GM12878 (cell line): ENCODE data around the gene SLC9A3. TPM values are rescaled to one million over a fixed set of nuclear protein-coding genes. Genes with fewer than 3 reads are reported as not detected.

Source experiments
- ATAC-seq: fragments of 200-7000 bp; cut with Tn5 transposase; 3 replicates; pipeline ENCODE4 v1.9.1; 2020; ENCODE audit warnings: mild to moderate bottlenecking, moderate library complexity
- BruUV-seq: library from RNA; stranded (reverse); fragments of 400-500 nt; replicated peaks from 2 replicates; lab custom pipeline; 2021; lab: Mats Ljungman, UMichigan
- CTCF ChIA-PET: fragments of 300-600 bp; sonication (Branson Sonifier 250); formaldehyde crosslinking; extraction: SDS; loops from one replicate; lab custom pipeline; 2021; ENCODE audit warnings: inconsistent platforms; lab: Yijun Ruan, JAX
- POLR2A ChIA-PET: fragments of 350-600 bp; formaldehyde crosslinking; extraction: SDS; loops from one replicate; lab custom pipeline; 2021; ENCODE audit warnings: inconsistent platforms; lab: Charles Lee
- RAD21 ChIA-PET: fragments of 300-600 bp; sonication (Branson Sonifier 250); formaldehyde crosslinking; loops from one replicate; lab custom pipeline; 2023; ENCODE audit warnings: antibody characterized with exemption; ENCODE audit not compliant: unreplicated experiment; lab: Charles Lee
- SMC1A ChIA-PET: fragments of 300-600 bp; sonication (Branson Sonifier 250); formaldehyde crosslinking; loops from one replicate; lab custom pipeline; 2023; ENCODE audit not compliant: unreplicated experiment, uncharacterized antibody; lab: Charles Lee
- DNase-seq: peaks from one replicate; pipeline ENCODE4 v3.0.0-alpha.2; 2011; ENCODE audit warnings: low read depth, low spot score
- FAIRE-seq: peaks from 3 replicates; lab custom pipeline; 2011; peaks lifted over from hg19 to GRCh38; lab: Jason Lieb, UNC
- H2AFZ ChIP-seq: 2 replicates; pipeline ENCODE4 v1.6.0; 2011; ENCODE audit warnings: low read depth, low read length, control low read depth; ENCODE audit not compliant: control insufficient read depth
- H3K27ac ChIP-seq: 2 replicates; pipeline ENCODE4 v1.5.1; 2011; ENCODE audit warnings: control low read depth; ENCODE audit not compliant: control insufficient read depth, insufficient read depth
- H3K27me3 ChIP-seq, 2 experiments: replicated peaks in 1 of 2; 2 replicates each; pipeline versions ENCODE4 v1.6.0 to v1.6.1; 2011; ENCODE audit warnings: low read length in 1 of 2; ENCODE audit not compliant: control insufficient read depth in 2 of 2, insufficient read depth in 2 of 2
- H3K36me3 ChIP-seq, 2 experiments: 2 replicates each; pipeline ENCODE4 v1.5.1; 2011; ENCODE audit warnings: low read length in 1 of 2; ENCODE audit not compliant: control insufficient read depth in 2 of 2, insufficient read depth in 2 of 2
- H3K4me1 ChIP-seq: 2 replicates; pipeline ENCODE4 v1.6.1; 2011; ENCODE audit warnings: mild to moderate bottlenecking, low read length, moderate library complexity, mixed read lengths; ENCODE audit not compliant: control insufficient read depth, insufficient read depth
- H3K4me2 ChIP-seq: 2 replicates; pipeline ENCODE4 v1.6.0; 2011; ENCODE audit warnings: control low read depth; ENCODE audit not compliant: control insufficient read depth, insufficient read depth
- H3K4me3 ChIP-seq: fragments of 200-600 bp; sonication (generic); 2 replicates; pipeline ENCODE4 v1.5.1; 2016
- H3K79me2 ChIP-seq: 2 replicates; pipeline ENCODE4 v1.6.0; 2011; ENCODE audit warnings: low read length; ENCODE audit not compliant: control insufficient read depth, insufficient read depth
- H3K9ac ChIP-seq: 2 replicates; pipeline ENCODE4 v1.8.0; 2011; ENCODE audit warnings: low read length, control low read depth, mixed read lengths; ENCODE audit not compliant: control insufficient read depth, insufficient read depth
- H3K9me3 ChIP-seq: replicated peaks from 3 replicates; pipeline ENCODE4 v1.5.1; 2011; ENCODE audit warnings: mild to moderate bottlenecking, low read length; ENCODE audit not compliant: control insufficient read depth, insufficient read depth
- H4K20me1 ChIP-seq: 2 replicates; pipeline ENCODE4 v1.6.0; 2011; ENCODE audit not compliant: control insufficient read depth, insufficient read depth
- ATF7 ChIP-seq: fragments of 450-650 bp; IDR thresholded peaks from 2 replicates; pipeline ENCODE4 v1.6.1; 2016; ENCODE audit warnings: low read depth, mild to moderate bottlenecking
- BACH1 ChIP-seq: fragments of 450-650 bp; IDR thresholded peaks from 2 replicates; pipeline ENCODE4 v1.6.1; 2017; ENCODE audit warnings: mild to moderate bottlenecking, borderline replicate concordance
- CBFB ChIP-seq: IDR thresholded peaks from 2 replicates; pipeline ENCODE4 v1.6.1; 2016; ENCODE audit warnings: antibody characterized with exemption, low read depth
- EED ChIP-seq: sonication (generic); IDR thresholded peaks from 2 replicates; pipeline ENCODE4 v1.6.1; 2016; ENCODE audit warnings: antibody characterized with exemption, low read depth
- EZH2 ChIP-seq: IDR thresholded peaks from 2 replicates; pipeline ENCODE4 v1.6.1; 2012; ENCODE audit warnings: low read depth, mild to moderate bottlenecking, control low read depth, inconsistent platforms, low read length, borderline replicate concordance; ENCODE audit not compliant: control insufficient read depth
- FOXK2 ChIP-seq: fragments of 450-650 bp; IDR thresholded peaks from 2 replicates; pipeline ENCODE4 v1.6.1; 2017; ENCODE audit warnings: mild to moderate bottlenecking, moderate library complexity
- HCFC1 ChIP-seq: fragments of 150-350 bp; IDR thresholded peaks from 2 replicates; pipeline ENCODE4 v1.6.1; 2014; ENCODE audit warnings: low read length
- IKZF1 ChIP-seq: fragments of 450-650 bp; conservative IDR thresholded peaks from 2 replicates; pipeline ENCODE4 v1.6.1; 2017; ENCODE audit warnings: antibody characterized with exemption, mild to moderate bottlenecking
- IRF5 ChIP-seq: fragments of 450-650 bp; IDR thresholded peaks from 2 replicates; pipeline ENCODE4 v1.6.1; 2017; ENCODE audit warnings: borderline replicate concordance
- MEF2A ChIP-seq: IDR thresholded peaks from 2 replicates; pipeline ENCODE4 v1.6.1; 2011; ENCODE audit warnings: low read depth, mild to moderate bottlenecking, low read length, moderate library complexity; ENCODE audit not compliant: insufficient read depth
- NFIC ChIP-seq: IDR thresholded peaks from 2 replicates; pipeline ENCODE4 v1.6.1; 2012; ENCODE audit warnings: low read depth, mild to moderate bottlenecking, inconsistent platforms, low read length, moderate library complexity
- RAD21 ChIP-seq: IDR thresholded peaks from 2 replicates; pipeline ENCODE4 v1.6.1; 2011; ENCODE audit warnings: mild to moderate bottlenecking, low read depth, low read length, moderate library complexity; ENCODE audit not compliant: insufficient read depth
- RCOR1 ChIP-seq: conservative IDR thresholded peaks from 2 replicates; pipeline ENCODE4 v1.6.1; 2012; ENCODE audit warnings: low read depth, low read length, improper control_type of control experiment
- TCF3 ChIP-seq: IDR thresholded peaks from 2 replicates; pipeline ENCODE4 v1.6.1; 2012; ENCODE audit warnings: low read depth, mild to moderate bottlenecking, low read length, borderline replicate concordance; ENCODE audit not compliant: insufficient read depth
- ZBTB11 ChIP-seq: fragments of 450-650 bp; formaldehyde crosslinking; IDR thresholded peaks from 2 replicates; pipeline ENCODE4 v1.5.0; 2022; ENCODE audit warnings: mild to moderate bottlenecking, missing genetic modification characterization
- ZBTB4 ChIP-seq: fragments of 450-650 bp; formaldehyde crosslinking; IDR thresholded peaks from 2 replicates; pipeline ENCODE4 v1.4.0; 2022; ENCODE audit warnings: mild to moderate bottlenecking, moderate library complexity
- ZNF274 ChIP-seq: IDR thresholded peaks from one replicate; pipeline ENCODE4 v1.8.0; 2011; ENCODE audit not compliant: insufficient read length, insufficient read depth
- WGBS: methylation state at CpG from one replicate; pipeline ENCODE4 v1.1.6; 2016; ENCODE audit warnings: low lambda C conversion rate; ENCODE audit not compliant: insufficient replicate concordance, insufficient coverage; ENCODE audit errors: missing lambda C conversion rate; 5-methylcytosine and 5-hydroxymethylcytosine counted together
- in situ Hi-C: fragments of 300-500 bp; cut with MboI; formaldehyde crosslinking; loops from 9 replicates; pipeline ENCODE4 v1.14.3; 2018; ENCODE audit warnings: mixed read lengths
- intact Hi-C: fragments of 100-400 bp; cut with micrococcal nuclease; formaldehyde crosslinking; loops from one replicate; pipeline ENCODE4 v1.14.2; 2022; ENCODE audit not compliant: unreplicated experiment
- polyA plus RNA-seq, 11 experiments: library from polyadenylated mRNA; depleted of rRNA in 4 of 11; unstranded in 6 of 11; stranded (reverse) in 5 of 11; fragments of >200 nt; fragmentation: Nextera tagmentation in 4 of 11; fragmentation: Illumina TruSeq in 1 of 11; extraction: Ambion mirVana in 4 of 11; extraction: Trizol in 1 of 11; gene quantifications; 1 replicate in 1 of 11; 2 replicates in 10 of 11; pipeline versions ENCODE4 v1.2.1 to v1.2.3, GENCODE V29; 2011 to 2016; ENCODE audit warnings: inconsistent platforms in 2 of 11, missing spikeins in 2 of 11, low read depth in 1 of 11
- total RNA-seq, 4 experiments: library from RNA; depleted of rRNA in 3 of 4; stranded (reverse); fragments of >200 nt in 3 of 4; fragmentation: Illumina TruSeq in 1 of 4; extraction: Trizol in 1 of 4; gene quantifications; 2 replicates each; pipeline versions ENCODE4 v1.2.1 to v1.2.3, GENCODE V29; 2013 to 2021

Gene SLC9A3
- total and polyA plus RNA-seq, 10 of the 15 experiments (the other 5 are each of a cell fraction or from before 2014, with no cell fraction given): 0.04 to 5.2 (median 2.3) TPM; not detected in 1

GRCh38 chr5:504326-505154 lies 19.7 kb downstream of the SLC9A3 start:
- H4K20me1 ChIP-seq: no peaks in the 10 kb centered on the region
- intact Hi-C loops (no loop called here), in situ Hi-C loops (no loop called here)
- ATAC-seq (no peak), DNase-seq (no peak), FAIRE-seq (no peak)
- no peak overlapping the region for H3K4me3 ChIP-seq
- no peaks in the 10 kb centered on the region; the same call in 2 of the 3 replicates for H3K9me3 ChIP-seq
- ChIA-PET POLR2A (no interaction called here), CTCF (no interaction called here), SMC1A (no interaction called here), RAD21 (no interaction called here)
- H3K27me3 ChIP-seq: no peaks in the 10 kb centered on the region
- no peaks in the 10 kb centered on the region for H3K79me2 ChIP-seq
- H3K4me2 ChIP-seq: no peak overlapping the region
- H2AFZ ChIP-seq: no peak overlapping the region
- no peak overlapping the region for H3K27ac ChIP-seq
- no peak overlapping the region for H3K9ac ChIP-seq
- no TSS peak for BruUV-seq
- no peak for TF ChIP-seq RAD21
- no peak for TF ChIP-seq ZBTB11 (CRISPR knock-in tag)
- TF ChIP-seq EED: no peak
- TF ChIP-seq MEF2A: no peak
- TF ChIP-seq IKZF1: no peak
- TF ChIP-seq TCF3: no peak
- TF ChIP-seq NFIC: no peak
- TF ChIP-seq CBFB: no peak
- TF ChIP-seq HCFC1: no peak
- no peak for TF ChIP-seq IRF5
- no peak for TF ChIP-seq BACH1
- TF ChIP-seq ATF7: no peak
- TF ChIP-seq ZNF274: no peak
- TF ChIP-seq RCOR1: no peak
- TF ChIP-seq FOXK2: no peak
- no peak for TF ChIP-seq ZBTB4 (CRISPR knock-in tag)
- no peak for TF ChIP-seq EZH2
- WGBS: 68% methylated on average over 32 of the region's 33 CpGs
- H3K36me3 ChIP-seq: no peaks in the 10 kb centered on the region
- no peaks in the 10 kb centered on the region for H3K4me1 ChIP-seq
